ENCODE results near the gene TMEM44.
A peak's percentile ranks its signal among the peaks of the same experiment; 100 is the strongest.

TMEM44 gene

DNA sequence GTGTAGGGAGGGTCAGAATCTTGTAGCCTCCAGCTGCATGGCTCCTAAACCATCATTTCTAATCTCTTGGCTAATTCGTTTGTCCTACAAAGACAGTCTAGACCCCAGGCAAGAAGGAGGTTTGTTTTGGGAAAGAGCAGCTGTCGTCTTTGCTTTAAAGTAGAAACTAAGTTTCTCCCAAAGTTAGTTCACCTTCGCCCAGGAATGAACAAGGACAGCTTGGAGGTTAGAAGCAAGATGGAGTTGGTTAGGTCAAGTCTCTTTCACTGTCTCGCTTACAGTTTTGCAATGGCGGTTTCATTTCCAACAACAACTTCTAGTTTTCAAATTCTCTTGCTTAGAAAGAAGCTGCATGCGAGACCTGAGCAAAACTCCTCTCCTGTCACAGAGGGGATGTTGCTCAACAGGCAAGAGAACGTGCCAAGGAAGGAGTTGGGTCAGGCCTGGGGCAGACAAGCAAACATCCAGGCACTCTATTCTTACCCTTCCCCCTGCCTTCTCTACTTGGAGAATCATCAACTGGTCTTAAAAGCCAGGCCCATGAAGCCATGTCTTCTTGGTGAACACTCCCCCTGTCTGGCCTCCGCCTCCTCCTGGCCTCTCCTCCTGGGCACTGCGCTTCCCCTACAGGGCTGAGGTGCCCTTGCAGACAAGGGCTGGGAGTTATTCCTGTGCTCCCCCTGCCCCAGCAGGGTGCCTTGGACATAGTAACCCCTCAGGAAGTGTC is 57.6 kb downstream of the TMEM44 start:
- no peak for DNase-seq

DNA sequence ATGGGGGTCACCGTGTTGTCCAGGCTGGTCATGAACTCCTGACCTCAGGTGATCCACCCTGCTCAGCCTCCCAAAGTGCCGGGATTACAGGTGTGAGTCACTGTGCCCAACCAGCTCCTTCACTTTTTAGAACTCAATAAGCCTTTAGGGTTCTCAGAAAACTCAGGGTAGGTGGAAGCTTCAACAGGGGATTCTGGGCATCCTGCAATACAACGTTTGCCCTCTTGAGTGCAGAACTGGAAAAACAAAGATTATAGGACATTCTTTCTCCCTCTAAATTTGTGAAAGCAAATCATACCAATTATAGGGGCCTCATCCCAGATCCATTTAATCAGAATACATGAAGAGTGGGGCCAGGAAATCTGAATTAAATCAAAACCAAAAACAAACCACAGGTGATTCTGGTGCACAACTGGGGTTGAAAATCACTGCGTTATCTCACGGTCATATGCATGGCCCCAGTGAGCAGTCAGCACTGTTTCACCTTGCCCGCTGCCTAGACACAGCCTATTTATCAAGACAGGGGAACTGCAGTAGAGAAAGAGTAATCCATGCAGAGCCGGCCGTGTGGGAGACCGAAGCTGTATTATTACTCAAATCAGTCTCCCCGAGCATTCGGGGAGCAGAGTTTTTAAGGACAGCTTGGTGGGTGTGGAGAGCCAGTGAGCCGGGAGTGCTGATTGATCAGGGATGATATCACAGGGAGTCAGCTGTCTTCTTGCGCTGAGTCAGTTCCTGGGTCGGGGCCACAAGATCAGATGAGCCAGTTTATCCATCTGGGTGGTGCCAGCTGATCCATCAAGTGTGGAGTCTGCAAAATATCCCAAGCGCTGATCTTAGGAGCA is 58.4 kb downstream of the TMEM44 start:
- no peak for DNase-seq

DNA sequence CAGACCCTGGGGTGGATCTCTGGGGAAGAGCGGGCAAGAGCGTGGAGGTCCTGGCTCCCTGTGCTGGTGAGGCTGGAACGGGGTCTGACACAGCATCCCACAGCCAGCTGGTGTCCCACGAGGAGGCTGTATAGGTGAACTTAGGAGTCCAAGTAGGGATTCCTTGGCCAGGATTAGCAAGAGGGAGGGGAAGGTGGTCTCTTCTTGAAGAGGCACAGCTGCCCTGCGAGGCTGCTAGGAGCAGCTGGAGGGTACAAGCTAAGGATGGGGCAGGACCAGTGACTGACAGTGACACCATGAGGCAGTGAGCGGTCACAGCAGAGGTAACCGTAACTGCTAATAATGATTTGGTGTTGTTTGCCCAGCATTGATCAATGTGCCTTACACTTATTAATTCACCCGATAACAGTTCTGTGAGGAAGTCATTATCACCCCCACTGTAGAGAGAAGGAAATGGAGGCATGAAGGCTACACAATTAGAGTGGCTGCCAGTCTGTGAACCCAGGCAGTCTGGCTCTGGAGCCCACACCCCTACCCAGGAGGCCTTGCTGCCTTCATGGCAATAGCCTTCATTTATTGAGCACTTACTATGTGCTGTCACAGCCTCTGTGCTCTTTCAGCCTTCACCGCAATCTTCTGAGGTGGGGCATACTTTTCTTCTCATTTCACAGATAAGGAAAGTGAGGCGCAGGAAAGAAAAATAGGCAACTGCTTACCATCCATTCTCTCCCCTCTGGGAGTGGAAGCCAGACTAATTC is 59.4 kb downstream of the TMEM44 start:
- DNase-seq: peak; percentile 35 to 37

DNA sequence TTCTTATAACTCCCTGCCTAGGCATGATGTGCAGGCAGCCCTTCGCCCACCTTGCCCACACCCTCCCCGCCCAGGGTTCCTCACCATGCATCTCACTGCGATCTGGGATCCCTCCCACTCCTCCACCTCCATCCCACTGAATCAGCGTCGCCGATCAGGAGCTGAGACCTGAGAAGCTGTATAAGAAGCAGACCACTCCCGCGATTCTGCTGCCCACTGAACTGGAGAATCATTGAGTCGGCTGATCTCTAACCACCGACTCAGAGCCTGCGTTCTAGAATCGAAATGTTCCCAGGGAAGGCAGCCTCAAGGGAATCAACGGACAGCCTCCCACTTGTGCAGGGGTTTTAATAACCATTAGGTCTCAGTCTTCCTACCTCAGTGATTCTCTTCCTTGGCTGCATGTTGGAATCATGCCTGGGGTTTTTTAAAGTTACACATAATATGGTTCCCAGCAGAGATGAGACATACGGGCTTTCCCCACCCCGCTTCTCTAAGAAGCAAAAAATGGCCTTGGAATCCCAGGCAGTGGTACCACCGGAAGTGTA is 60.2 kb downstream of the TMEM44 start:
- DNase-seq: no peak

DNA sequence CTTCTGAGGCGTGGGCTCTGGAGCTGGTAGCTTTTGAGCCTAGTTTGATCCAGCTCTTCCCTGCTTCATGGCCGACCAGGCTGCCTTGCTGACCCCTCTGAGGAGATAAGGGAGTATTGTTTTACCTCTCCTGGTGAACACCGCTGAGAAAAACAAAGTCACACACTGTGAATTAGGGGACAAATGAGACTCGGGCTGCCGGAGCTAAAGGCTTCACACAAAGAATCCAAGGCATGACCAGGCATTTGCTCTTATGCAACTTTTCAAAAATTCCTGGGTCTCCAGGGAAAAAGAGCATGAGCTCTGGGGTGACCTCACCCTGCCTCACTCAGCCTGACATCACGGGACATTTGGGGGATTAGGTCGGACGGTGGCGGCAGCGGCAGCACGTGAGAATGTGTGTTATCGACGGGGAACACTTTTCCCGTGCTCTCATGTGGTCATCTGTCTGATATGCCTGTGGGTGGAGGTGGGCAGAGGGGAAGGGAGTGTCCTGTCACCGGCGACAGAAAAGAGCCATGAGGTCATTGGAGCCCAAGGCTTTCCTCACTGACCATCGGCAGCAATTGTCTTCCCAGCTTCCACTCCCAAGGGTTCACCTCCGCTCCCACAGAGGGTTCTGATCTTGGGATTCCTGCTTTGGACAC is 61.0 kb downstream of the TMEM44 start:
- no peak for DNase-seq

DNA sequence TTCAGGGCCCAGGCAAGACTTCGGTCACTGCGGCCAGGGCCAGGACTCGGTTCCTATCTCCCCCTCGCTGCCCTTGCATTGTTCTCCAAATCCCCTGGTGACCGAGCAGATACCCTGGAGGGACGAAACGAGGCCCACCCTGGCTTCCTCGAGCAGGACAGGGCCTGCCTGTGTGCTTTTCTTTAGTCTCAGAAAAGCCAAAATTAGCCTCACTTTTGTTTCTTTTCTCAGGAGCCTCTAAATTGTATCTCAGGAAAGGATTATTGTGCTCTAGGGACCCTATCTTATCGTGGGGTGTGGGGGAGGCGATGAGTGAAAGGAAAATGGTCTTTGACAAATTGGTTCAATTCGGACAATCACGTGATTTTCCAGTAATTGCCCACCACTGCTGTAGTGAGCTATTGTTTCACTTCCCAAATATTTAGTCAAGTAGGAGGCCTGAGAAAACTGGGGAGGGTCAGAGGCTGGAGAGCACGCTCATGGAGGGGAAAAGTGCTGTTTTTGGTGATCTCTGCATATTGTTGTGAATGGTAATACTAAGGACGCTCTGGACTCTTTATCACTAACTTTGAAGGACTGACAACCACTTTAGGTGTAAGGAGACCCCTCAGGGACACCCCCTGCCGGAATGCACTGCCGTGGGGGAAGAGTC is 61.6 kb downstream of the TMEM44 start:
- DNase-seq: no peak

DNA sequence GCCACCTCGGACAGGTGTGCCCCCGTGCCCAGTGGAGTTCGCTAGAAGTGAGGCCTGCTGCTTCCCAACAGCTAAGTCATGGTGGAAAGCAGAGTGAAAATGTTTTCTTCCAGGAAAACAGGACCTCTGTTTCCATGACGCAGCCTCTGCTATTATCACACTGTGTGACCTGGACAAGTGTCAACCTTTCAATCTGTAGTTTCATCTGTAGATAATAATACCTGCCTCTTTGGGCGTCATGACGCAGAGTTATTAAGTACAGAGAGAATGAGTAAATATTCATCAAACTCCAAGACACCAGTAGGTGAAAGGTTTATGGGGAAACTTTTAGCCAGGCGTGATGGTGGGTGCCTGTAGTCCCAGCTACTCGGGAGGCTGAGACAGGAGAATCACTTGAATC is 62.3 kb downstream of the TMEM44 start:
- DNase-seq: no peak

DNA sequence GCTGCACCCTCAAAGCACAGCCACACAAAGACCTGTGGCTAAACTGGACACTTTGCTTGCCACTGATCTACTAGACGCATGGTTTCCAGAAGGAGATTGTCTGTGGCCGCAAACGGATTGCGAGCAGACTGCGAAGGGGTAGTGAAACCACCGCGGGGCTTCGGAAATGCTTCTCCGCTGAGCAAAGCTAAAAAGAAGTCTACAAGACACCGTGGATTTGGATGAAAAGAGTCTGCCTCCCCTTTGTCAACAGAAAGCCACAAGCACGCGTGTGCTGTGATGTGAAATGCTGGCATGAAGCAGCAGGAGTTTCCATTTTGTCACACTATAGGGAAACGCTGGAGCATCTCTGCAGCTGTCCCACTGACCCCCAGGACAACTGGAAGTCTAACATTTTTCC is 63.0 kb downstream of the TMEM44 start:
- DNase-seq: no peak

DNA sequence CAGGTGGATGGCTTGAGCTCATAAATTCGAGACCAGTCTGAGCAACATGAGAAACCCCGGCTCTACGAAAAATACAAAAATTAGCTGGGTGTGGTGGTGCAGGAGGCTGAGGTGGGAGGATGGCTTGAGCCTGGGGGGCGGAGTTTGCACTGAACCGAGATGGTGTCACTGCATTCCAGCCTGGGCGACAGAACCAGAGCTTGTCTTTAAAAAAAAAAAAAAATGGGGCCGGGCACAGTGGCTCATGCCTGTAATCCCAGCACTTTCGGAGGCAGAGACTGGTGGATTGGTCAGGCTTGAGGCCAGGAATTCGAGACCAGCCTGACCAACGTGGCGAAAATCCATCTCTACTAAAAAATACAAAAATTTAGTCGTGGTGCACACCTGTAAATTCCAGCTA is 64.0 kb downstream of the TMEM44 start:
- no peak for DNase-seq

DNA sequence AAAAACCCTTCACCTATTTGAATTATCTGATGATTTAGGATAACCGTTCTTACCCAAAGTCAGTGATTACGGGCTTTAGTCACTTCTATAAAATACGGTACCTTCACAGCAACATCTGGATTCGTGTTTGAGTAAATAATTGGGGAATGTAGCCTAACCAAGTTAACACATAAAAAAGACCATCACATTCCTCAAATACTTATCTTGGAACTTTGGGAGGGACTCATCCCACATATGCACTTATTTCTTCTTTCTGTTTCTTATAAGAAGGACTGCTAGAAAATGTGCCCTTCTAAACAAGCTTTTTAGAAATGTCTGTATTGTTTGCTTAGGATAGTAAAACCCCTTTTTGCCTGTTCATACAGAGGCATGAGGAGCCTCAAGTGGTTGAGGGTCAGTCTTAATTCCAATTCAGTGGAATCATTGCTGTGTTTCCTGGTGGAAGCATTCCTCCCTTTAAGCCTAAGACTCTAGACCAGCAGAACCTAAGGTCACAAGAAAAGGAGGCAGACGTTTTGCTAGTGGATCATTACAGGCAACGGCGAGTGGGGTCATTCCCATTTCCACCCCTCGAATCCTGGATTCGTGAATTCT is 67.5 kb downstream of the TMEM44 start:
- no peak for DNase-seq

DNA sequence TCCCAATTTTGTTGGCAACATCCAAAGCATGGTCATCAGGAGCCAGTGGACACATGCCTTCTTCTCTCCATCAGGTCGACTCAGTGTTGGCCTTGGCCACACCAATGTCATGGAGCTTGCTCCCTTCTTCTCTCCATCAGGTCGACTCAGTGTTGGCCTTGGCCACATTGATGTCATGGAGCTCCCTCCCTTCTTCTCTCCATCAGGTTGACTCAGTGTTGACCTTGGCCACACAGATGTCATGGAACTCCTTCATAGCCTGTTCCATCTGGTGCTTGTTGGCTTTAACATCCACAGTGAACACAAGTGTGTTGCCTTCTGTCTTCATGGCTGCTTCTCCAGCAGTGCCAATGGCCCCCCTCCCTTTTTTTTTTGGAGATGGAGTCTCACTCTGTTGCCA is 70.2 kb downstream of the TMEM44 start:
- DNase-seq: no peak

DNA sequence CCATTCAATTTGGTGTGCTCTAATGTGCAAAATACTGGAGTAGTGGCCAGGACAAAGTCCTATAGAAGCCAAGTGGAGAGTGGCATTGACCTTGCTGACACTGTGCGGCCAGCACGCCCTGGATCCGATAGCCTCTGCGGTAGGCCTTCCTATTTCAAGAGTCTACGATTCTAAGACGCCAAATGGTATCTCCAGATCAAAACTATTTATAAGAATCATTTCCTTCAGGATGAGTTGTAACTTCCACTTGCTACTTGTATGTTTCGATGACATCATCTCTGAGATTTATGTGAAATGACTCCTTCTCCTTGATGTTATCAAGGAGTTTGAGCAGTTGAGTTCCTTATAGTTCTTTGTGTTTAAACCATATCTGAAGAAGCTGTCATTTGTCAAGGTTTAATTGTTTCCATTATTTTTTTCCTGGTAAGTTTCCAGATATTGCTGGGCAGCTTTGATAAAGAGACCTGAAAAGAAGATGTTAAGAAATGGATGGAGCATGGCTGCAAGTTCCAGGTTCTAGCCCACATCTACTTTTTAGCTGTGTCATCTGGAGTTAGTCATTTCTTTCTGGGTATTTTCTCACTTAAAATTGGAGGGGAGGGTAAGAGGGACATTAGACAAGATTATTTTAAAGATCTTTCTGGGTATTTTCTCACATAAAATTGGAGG is 71.8 kb downstream of the TMEM44 start:
- DNase-seq: no peak

DNA sequence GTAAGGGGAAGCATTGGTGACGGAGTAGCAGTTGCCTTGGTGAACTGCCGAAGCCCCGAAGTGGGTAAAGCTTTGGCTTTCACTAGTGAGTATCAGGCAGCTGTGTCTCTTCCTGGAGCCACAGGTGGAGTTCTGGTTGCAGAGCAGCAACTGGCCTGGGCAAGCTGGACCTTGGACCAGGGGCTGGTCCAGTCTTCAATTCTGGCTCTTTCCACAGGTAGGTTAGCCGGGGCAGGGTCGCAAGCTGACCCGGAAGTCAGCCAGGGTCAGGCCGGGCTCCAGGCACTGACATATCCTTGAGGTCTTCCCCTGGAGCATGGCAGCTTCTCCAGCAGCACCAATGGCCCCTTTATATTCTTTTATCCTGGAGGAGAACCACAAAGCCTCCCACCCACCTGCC is 73.2 kb downstream of the TMEM44 start:
- DNase-seq: no peak

DNA sequence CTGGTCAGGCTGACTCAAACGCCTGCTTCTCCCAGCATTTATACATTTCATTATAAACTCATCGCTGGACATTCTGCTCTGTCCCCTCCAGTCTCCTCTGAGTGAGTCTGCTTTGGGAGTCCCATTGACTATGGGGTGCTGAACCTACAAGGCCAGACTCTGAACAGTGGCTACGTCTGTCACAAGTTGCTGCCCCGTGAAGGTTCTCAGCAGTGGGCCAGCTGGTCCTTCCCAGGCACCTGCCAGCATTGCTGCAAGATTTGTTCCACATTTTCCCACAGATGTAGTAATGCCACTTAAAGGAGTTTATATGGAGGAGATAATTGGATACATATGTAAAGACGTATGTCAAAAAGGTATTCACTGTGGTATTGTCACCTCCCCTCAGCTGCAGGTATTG is 73.7 kb downstream of the TMEM44 start:
- DNase-seq: no peak

DNA sequence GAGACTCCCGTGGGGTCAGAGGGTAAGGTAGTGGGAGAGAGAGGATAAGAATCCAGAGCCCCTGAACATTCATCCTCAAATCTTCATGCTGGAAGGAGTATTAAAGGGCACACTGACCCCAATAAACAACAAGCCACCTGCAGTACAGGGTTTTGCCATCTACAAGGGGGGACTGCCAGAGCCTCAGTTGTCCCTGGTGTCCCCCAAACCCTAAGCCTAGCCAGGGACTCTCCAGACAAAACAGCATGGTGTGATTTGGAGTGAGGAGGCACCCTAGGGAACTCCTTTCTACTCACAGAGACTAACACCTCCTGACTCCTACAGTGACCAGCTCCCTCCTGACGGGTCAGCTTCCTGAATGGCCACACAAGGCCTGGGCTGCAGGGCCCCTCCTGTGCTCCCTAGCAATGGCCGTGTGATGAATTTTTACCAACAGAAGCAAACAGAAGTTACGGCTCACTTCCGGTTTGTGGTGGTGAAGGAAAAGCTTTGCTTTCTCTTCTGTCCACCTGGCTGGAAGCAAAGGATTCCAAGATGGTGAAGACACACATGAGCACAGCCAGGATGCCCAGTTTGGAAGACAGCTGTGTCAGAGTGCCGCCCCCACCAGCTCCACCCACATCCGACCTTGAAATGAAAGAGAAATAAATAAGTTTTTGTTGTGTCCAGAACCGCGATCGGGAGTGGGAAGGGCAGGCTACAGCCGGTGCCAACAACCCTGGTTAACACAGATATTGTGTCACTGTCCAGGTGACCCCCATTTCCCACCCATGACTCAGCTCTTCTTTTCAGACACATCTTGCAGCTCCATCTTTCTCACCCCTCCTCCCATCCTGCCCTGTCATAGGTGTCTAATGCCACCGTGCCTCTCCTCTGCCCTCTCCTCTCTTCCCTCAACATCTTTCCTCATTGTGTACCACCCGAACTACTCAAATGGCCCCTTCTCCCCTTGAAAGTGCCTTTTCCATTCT is 76.8 kb downstream of the TMEM44 start:
- no peak for DNase-seq

DNA sequence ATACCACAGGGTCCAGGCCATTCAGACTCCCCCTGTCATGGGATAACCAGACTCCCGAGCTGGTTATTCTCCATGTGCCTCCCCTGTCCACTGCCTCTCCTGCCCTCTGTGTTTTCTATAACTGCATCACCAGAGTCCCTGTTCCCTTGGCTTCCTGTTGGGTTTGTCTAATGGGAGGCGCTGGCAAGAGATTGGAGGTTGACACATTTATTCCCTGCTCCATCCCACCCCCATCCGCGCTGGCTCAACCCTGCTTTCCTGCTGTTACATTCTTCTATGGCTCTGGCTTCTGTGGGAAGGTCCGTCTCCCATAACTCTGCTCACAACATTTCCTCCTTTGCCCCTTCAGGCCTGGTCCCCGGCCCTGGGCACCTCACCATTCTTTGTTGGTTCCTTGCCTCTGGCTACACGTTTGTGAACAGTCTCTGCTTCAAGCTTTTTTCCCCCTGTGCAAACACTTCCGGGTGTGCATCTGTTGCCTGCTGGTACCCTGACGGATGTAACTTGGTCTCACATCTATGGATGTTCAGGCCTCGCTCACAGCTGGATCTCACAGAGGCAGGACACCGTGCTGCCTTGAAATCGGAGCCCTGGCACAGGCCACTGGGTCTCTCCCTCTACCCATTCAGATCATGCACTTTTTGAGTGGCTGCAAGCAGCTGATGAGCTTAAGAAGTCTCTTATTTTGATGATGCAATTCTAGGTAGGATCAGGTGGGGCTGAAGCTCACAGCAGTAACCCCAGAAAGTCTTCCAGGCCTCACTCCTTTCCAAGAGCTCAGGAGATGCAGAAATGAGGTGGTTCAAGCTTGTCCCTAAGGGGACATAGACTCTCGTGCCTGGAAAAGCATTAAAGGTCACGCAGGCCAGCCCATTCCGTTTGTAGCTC is 77.8 kb downstream of the TMEM44 start:
- no peak for DNase-seq

DNA sequence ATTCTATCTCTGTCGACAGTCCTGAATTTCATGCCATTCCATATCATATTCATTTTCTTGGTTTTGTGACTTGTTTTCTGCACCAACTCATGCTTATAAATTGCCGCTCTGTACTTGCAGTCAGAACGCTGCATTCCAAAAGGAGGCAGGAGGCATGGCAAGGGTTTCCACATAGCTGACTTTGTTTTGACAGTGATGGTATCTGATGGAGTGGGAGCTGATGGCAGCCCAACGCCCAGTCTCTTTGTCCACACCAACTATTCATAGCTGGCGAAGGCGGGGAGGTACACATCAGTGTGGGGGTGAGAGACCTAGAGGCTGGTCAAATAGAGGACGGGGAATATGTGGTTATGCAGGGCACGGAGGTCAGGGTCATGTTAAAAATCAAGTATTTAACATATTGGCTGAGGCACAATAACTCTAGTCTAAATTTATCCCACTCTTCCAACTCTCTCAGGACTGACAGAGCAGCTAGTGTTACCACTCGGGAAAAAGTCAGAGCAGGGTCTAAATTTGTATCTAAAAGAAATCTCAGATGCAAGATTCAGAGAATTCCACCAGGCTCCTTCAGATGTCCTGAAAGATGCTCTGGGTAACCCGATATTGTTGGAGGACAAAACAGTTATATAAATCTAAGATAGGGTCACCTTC is 78.6 kb downstream of the TMEM44 start:
- no peak for DNase-seq

DNA sequence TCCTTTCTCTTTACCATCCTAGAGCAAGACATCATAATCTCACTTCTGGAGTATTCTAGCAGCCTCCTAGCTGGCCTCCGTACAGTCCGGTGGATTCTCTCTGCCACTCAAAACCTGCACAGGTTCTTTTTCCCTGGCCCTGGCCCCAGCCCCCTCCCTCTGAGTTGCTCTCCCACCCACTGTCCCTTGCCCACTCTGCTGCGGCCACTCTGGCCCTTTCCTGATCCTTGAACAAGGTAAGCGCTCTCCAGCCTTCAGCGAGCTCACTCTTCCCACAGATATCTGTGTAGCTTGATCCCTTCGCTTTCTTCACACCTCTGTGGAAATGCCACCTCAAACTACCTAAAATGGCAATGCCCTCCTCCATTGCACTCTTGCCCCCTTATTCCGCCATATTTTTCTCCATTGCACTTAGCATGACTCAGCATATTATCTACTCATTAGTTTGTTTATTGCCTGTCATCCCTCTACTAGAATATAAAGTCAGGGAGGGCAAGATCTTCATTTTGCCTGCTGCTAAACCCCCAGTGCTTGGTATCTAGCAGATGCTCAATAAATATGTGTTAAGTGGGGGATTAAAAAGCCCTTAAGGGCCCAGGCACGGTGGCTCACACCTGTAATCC is 80.8 kb downstream of the TMEM44 start:
- DNase-seq: no peak
